HG03575 (cell line): ENCODE measurements around the gene TPM2.

ENCODE experiments used
- ATAC-seq: cut with Tn5 transposase; IDR thresholded peaks from one replicate; pipeline ENCODE4 v1.9.1; 2021; ENCODE audit not compliant: unreplicated experiment, insufficient number of reproducible peaks, low FRiP score; ENCODE audit errors: extremely low read depth

TPM2 gene

DNA sequence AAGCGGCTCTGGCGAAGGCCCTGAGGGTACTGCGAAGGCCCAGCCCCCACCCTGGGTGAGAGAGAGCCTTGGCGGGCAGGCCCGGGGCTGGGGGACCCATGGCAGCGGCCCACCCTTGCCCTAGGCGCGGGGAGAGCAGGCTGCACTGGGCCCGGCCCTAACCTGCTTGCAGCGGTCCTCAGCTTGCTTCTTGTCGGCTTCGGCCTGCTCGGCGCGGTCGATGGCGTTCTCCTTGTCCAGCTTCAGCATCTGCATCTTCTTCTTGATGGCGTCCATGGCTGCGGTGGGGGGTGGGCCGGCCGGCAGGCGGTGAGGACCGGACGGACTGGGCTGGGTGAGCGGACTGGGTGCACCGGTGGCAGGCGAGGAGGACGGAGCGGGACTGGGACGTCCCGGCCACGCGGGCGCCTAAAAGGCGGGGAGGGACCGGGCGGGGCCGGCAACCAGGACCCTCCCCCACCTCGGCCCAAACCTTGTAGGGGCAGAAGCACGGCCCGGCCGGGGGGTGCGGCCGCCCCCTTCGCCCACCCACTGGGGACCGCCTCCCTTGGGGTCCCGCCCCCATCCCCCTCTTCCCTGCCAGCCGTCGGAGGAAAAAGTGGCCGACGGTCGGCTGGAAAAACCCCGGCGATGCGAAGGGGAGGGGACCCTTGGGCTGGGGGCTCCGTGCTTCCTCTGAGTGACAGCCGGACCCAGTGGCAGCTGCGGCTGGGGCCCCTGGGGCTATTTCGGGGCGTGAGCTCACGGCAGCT, at the start of gene TPM2:
Gene TPM2 (minus strand): TSS at position 384 of the 752 bp plus-strand sequence. CDS start 108 bp downstream, at position 276.
- no peak for ATAC-seq

- no peak for ATAC-seq
Observed at GRCh38 chr9:35738924-35739323, 49.2 kb upstream of the TPM2 start.

- no peak for ATAC-seq
Observed at GRCh38 chr9:35738186-35738585, 48.5 kb upstream of the TPM2 start.

GRCh38 chr9:35737143-35737542, 47.4 kb upstream of the TPM2 start:
- ATAC-seq = no peak

GRCh38 chr9:35736201-35736633, 46.5 kb upstream of the TPM2 start:
- no peak for ATAC-seq

DNA sequence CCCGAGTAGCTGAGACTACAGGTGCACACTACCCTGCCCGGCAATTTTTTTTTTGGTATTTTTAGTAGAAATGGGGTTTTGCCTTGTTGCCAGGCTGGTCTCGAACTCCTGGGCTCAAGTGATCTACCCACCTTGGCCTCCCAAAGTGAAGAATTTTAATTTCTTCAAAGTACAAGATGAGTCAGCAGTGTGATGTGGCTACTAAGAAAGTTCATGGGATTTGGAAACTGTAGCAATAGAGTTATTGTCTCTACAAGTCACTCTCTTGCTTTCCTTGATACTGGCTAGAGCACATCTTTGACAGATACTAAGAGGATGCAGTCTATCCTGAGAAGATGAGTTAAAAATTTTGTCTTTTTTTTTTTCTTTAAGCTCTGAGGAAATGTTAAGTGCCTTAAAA, 44.4 kb upstream of the TPM2 start:
- no peak for ATAC-seq

DNA sequence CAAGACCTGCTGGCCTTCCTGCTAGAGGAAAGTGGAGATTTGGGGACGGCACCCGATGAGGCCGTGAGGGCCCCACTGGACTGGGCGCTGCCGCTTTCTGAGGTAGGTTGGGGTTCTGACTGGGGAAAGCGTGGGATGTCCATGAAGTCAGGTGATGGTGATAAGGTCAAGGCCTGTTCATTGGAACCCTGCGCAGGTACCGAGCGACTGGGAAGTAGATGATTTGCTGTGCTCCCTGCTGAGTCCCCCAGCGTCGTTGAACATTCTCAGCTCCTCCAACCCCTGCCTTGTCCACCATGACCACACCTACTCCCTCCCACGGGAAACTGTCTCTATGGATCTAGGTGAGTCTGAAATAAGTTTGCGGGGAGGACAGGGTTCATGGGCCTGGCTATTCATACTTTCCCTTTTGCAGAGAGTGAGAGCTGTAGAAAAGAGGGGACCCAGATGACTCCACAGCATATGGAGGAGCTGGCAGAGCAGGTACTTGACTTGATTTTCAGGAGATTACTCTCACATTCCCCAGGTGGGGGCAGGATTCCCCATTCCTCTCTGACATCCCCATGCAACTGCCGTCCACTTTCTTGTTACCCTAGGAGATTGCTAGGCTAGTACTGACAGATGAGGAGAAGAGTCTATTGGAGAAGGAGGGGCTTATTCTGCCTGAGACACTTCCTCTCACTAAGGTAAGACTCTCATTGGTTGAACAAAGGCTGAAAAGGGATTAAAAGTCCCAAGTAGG, 43.2 kb upstream of the TPM2 start:
- ATAC-seq = no peak

GRCh38 chr9:35732185-35732799, 42.6 kb upstream of the TPM2 start, which contains the start of the genes CREB3 and TLN1:
CREB3 (plus strand) TSS chr9:35732666; CDS start chr9:35732773, 107 bp downstream.
TLN1 (minus strand) TSS chr9:35732195; CDS start chr9:35725694, 6,501 bp downstream.
- ATAC-seq = peak; percentile 55

GRCh38 chr9:35731415-35732184, 41.9 kb upstream of the TPM2 start:
- ATAC-seq = no peak

- no peak for ATAC-seq
Observed at GRCh38 chr9:35730486-35730854, 40.7 kb upstream of the TPM2 start.

DNA sequence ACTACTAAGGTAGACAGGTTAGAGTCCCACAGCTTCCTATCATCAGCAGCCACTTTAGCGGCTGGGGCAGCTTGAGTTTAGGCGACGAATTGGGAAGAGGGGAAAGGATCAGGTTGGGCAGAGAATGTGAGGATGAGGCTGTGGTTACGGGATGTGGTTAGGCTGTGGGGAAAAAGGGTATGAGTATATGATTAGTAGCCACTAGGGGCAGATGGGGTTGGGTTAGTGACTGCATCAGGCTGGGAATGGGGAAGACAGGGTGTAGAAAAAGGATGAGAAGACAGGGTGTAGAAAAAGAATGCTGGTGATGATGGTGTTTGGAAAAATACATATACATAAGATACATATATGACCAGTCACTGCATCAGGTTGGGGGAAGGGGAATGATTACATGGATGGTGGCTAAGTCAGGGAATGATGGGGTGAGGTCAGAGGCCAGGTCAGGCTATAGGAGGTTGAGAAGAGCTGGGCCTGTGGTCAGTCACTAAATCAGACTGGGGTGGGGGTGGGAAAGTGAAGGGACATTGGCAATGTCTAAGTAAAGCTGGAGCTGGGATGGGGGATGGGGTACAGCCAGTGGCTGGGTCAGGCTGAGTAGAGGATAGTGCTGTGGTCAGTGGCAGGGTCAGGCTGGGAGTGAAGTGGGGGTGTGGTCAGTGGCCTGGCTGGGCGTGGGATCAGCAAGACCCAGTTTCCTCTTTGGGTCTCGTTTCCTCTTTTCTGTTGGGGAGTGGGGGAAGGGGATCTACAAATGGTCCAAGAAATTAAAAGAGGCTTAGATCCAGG, 40.2 kb upstream of the TPM2 start:
- ATAC-seq = no peak

DNA sequence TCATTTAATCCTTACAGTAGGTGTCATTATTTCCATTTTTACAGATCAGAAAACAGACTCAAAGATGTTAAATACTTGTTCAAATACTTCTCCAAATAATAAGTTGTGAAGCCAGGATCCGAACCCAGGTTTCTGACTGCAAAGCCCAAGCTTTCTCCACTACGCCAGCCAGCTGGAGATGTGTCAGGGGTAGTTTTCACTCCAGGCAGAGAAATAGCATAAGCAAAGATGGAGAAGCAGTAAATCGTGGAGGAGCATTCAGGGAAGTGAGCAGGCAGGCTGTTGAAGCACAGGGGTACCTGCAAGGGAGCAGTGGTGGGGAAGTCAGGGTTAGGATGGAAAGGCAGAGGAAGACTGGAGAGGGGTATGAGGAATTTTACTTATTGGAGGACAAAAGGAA, 39.4 kb upstream of the TPM2 start:
- ATAC-seq = no peak

DNA sequence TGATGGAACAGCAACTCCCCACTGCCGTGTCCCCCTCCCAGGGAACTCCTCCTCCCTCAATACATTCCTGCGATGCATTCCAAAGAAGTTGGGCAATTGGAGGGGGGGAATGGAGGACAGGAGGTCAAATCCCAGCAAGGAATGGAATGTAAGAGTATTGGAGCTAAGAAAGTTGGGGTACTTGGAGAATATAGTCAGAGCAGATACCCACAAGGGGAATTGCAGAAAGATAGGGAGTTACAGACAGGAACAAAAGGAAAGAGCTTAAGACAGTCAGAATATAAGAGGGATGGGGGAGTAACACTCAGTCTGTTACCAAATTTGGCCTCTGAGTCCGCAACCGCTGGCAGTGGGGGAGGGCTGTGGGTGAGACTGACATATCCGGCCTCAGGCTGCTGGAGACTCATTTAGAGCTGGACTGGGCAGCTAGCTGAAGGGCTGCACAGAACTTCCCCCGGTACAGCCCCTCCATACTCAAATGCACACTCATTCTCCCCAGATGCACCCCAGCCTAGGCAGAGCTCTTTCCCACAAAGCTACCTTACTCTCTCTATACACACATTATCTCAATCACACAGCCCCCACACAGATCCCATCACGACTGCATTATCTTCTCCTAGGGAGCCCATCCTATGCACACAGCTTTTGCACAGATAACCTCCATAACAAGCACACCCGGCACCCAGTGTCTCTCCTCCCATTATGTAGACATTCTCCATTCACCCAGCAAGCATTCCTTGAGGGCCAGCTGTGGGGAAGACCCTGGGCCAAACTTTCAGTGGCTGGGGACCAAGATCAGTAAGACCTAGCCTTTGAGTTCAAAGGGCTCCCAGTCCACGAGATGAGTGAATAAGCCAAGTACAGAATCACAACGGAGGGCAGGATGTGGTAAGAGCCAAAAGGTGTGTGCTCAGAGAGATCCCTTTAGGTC, 38.6 kb upstream of the TPM2 start:
- ATAC-seq = no peak

DNA sequence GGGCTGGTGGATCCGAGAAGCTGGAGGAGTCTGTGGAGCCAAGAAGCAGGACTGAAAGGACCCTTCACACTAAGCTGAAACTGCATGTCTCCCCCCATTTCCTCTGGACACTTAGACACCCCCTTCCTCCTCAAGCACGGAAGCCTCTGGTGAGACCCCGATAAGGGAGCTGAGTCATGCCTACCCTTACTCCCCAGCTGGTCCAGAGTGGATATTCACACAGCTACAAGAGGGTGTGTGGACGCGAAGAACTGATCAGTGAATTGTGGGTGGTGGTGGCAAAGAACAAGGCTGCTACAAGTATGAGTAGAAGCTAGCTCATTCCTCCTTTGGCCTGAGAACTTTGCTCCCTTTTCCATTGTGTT, 37.9 kb upstream of the TPM2 start:
- no peak for ATAC-seq

- no peak for ATAC-seq
Observed at GRCh38 chr9:35726931-35727330, 37.2 kb upstream of the TPM2 start.

DNA sequence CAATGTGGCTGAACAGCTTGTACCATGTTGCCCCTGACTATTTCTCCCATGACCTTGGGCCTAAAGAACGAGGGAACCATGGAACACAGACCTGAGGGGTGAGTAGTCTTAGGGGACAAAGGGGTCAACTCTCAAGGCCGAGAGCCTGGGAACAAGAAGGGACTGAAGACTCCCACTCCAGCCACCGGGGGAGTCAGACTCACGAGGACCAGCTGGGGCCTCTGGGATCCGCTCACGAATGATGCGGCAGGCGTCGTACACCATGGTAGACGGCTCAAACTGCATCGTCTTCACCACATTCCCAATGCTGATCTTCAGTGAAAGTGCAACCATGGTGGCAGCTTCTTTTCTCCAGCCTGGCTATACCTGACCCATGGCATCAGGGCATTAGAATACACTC, 35.6 kb upstream of the TPM2 start:
- ATAC-seq = no peak

DNA sequence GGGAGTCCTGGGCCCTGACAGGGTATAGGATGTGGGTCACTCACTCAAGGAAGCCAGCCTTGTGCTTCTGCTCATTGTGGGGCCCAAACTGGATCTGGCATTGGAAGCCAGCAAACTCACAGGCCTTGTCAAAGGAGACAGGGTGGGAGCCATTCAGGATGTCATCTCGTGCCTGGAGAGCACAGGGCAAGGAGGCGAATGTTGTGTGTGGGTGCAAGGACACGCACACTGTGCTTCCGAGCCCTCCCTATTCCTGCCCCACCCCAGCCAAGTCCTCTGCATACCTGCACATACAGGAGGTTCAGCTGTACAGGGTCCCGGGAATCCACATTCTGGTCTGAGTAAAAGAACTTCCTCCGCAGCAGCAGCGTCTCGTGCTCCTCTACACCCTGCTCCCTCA, 34.2 kb upstream of the TPM2 start:
- no peak for ATAC-seq

- ATAC-seq = no peak
Observed at GRCh38 chr9:35723426-35723825, 33.7 kb upstream of the TPM2 start.
